GM18909 (cell line): ENCODE data around the gene PGS1.

Experiments
- ATAC-seq: cut with Tn5 transposase; IDR thresholded peaks from one replicate; pipeline ENCODE4 v1.9.1; 2021; ENCODE audit warnings: mild to moderate bottlenecking; ENCODE audit not compliant: unreplicated experiment, poor library complexity

The PGS1 gene

GRCh38 chr17:78421534-78422266, 43.3 kb downstream of the PGS1 start:
- no peak for ATAC-seq

DNA sequence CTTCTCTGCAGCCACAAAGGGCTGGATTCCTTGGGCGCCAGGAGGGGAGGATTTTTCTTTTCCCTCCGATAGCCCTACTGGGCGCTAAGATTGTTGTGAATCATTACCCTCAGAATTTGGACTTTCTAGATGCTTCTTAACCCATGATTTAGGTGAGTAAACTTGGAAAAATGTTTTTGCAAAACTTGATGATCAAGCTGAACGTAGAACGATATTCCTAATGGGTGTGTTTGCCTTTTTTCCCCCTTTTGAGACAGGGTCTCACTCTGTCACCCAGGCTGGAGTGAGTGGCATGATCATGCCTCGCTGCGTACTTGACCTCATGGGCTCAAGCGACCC, 43.8 kb downstream of the PGS1 start:
- no peak for ATAC-seq

DNA sequence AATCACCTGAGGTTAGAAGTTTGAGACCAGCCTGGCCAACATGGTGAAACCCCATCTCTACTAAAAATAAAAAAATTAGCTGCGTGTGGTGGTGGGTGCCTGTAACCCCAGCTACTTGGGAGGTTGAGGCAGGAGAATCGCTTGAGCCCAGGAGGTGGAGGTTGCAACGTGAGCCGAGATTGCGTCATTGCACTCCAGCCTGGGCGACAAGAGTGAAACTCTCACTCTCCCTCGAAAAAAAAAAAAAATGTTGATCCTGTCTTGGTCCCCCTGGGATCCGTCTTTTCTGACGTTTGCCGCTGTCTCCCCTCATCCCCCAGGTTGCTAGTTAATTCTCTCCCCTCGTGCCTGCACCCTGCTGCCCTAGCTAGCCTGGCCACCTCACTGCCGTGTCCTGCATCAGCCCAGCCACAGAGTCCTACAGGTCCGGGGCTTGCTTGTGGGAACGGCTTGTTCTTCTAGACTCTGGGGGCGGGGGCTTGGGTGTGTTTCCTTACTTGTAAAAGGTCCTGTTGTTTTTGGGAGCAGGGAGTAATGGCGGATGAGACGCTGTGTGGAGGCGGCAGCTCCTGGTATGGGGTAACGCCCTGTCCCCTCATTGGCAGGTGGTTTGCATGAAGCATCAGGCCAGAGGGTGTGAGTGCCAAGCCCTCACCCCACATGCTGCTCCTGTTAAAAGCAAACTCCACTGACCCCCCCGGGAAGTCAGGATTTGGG, 44.6 kb downstream of the PGS1 start:
- ATAC-seq: no peak

DNA sequence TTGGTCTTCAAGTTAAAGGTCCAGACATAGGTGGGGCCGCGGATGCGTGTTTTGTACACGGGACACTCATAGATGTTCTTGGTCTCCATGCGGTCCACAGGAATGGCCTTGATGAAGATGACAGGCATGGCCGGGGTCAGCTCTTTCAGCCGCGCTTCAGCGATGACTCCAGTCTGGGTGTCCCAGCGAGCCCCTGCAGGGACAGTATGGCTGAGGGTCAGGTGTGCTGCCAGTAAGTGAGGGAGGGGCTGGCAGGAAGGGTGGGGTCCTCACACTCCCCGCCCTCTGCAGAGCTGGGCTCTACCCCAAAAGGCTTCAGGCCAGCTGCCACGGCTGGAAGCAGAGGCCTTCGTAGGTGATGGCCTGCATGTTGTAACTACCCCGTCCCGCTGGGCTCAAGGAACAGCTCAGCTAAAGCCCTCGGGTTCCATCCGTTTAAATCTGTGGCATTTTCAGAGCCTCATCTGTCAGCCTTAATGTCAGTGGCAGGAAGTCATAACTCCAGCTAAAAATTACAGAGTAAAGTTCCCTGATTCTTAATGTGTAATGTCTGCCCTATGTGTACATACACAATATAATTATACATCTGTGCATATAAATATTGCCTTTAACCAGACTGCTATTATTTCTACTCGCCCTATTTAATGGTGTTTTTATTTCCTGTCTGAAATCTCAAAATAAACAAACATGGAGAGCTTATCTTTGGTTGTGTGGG, 45.7 kb downstream of the PGS1 start:
- ATAC-seq: no peak

GRCh38 chr17:78425429-78425828, 47.0 kb downstream of the PGS1 start:
- no peak for ATAC-seq

DNA sequence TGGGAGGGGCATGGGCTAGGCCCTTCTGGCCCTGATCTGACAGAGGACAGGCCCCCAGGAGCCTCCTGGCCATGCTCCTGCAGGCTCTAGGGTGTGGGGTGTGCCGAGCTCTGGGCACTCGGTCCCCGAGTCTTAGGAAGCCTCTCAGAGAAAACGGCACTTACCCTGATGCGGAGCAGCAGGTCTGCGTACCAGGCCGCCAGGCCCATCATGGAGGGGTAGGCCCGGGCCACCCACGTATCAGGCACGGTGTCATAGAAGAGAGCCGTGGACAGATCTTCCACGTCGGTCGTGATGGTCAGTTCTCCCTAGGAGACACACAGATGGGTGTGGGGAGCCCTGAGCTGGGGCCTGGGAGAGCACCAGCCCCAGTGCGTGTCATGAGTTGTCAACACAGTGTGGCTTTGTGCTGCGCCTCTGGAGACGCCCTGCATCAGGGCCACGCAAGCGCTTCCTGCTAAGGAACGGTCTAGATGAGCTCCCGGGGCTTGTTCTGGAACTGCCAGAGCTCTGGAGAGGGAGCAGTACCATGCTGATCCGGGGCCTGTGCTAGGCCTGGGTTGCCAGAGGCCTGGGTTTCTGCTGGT, 47.9 kb downstream of the PGS1 start:
- ATAC-seq: no peak

- ATAC-seq: no peak
Measured at GRCh38 chr17:78427140-78427539, 48.7 kb downstream of the PGS1 start.

DNA sequence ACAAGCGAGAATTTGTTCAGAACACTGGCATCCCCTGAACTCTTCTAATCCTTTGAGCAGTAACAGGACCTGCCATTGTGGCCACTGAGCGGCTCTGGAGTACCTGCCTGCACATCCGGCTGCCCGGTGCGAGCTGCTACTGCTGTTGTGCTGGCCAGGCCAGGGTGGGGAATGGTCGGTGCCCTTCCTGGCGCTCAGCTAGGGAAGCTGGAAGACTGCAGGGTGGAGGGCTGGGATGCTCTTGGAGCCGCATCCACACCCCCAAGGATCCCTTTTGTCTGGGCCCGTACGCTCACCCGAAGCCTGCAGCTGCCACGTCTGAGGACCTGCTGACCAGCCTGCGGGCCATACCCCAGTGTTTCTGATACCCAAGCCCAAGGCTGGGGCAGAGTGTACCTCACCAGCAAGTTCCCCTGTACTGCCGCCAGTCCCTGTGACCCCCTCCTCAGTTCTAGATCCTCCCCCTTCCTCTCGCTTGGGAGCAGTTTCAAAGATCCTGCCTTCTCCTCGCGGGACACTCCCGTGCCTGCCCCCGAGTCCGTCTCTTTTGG, 49.7 kb downstream of the PGS1 start:
- ATAC-seq: no peak

DNA sequence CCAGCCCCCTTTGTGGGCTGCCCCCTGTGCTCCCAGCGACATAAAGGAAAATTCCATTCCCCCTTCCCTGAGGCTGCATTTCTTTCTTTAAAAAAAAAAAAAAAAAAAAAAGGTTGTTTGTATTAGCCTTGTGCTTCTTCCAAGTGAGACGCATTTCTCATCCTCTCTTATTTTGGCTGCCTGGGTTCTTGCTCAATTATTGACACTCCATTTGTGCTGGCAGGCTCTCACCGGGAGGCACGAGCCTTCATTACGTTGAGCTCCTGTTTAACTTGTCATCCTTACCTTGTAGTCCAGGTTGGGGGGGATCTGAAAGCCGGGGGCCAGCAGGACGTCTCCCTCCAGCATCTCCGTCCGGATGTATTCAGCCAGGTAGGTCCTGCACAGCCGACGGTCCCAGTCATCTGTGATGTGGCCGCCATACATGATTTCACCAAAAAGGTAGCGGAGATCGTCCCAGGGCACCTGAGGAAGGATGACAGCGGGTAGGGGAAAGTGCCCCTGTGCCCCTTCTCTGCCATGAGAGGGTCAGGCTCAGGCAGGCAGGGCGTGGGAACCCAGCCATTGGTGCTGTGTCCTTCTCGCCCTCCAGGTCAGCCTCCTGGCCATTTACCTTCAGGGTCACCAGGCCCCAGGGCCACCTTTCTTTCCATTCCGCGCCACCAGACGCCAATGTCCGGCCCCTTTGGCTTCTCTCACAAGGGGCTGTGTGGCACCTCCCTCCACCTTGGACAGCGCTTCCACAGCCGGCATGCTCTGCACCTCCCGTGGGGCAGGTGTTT, 50.6 kb downstream of the PGS1 start:
- no peak for ATAC-seq

- no peak for ATAC-seq
Measured at GRCh38 chr17:78429618-78429995, 51.2 kb downstream of the PGS1 start.

DNA sequence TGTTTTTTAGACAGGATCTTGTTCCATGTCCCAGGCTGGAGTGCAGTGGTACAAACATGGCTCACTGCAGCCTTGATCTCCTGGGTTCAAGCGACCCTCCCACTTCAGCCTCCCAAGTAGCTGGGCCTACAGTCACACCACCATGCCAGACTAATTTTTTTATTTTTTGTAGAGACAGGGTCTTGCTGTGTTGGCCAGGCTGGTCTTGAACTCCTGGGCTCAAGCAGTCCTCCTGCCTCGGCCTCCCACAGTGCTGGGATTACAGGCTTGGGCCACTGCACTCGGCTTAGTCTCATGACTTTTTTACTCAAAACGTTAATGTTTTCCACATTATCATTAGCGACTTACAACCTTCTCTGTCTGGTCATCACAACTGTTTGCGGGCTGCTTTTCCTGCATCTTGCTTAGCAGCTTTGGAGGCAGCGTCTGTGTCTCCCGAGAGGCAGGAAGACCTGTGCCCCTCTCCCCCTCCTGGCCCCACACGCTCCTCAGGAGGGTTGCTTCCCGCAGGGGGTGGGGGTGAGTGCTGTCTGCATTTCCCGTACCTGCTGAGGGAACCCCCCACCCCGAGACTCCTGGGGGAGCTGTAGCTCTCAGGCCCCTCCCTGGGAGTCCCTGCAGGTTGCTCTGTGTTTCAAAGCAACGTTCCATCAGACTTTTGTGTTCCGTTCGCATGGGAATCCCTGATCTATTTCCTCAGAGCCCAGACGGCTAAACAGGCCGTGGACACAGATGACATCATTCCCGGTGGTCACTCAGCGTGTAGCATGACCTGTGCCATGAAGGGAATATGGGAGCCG, 52.6 kb downstream of the PGS1 start:
- no peak for ATAC-seq

DNA sequence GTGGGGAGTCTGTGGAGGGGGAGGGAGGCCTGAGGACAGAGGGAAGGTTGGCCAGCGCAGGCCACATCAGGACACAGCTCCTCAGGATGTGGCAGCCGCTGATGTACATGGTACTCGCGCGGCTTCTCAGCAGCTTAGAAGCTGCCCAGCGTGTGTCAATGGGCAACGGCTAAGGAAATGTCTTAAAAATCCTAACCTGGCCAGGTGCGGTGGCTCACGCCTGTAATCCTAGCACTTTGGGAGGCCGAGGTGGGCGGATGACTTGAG, 53.2 kb downstream of the PGS1 start:
- ATAC-seq: no peak

GRCh38 chr17:78432226-78433012, 54.0 kb downstream of the PGS1 start:
- ATAC-seq: no peak

DNA sequence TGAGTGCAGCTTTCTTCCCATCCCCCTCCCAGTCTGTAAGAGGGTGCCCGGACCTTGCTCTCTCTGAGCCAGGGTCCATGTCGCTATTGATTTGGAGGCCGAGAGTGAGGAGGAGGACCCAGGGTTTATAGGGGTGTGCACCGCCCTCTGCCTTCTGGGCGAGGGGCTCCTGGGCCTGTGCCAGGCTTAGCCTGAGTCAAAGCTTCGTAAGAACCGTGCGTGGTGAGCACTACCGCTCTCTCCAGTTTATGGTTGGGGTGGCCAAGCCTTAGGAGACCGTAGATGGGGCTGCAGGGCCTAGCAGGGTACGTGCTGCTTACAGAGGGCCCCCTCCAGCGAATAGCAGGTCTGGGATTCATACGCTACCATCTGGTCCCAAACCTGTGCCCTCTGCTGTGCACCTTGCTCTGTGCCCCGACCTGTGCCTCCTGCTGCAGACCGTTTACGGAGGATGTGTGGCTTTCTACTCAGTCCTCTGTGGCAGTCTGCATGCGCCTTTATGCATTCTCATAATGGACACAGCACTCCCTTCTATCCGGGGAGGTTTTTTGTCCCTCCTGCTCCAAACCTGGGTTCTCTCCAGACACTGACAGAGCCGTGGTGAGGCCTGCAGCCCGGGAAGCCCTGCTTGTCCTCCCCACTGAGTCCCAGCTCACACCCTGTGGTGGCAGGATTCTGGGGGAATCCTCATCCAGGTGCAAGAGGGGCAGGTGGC, 54.7 kb downstream of the PGS1 start:
- ATAC-seq: no peak

DNA sequence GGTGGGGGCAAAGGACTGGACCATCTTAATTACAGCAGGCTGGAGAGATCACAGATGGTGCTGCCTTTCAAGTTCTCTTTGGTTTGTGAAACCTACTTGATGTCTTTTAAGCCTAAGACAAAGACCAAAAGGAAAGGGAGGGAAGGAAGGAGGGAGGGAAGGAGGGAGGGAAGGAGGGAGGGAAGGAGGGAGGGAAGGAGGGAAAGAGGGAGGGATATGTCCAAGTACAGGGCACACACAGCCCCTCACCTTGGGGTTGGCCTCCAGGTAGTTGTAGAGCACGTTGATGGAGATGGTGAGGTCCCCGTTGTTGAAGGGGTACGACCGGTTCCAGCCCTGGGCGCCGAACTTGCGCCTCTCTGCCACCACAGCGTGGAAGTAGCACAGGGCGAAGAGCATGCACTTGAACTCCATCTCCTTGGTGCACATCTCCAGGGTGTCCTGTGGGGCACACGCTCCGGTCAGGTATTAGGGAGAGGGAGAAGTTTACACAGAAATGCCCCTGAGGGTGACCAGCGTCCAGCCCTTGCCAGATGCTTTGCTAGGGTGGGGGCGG, 55.4 kb downstream of the PGS1 start:
- ATAC-seq: no peak

- ATAC-seq: no peak
Measured at GRCh38 chr17:78434455-78435329, 56.2 kb downstream of the PGS1 start.
